GM23248 (cell line): ENCODE data around the gene CEMIP. TPM values are rescaled to one million over a fixed set of nuclear protein-coding genes. Genes with fewer than 3 reads are reported as not detected.

Experiments used
- DNase-seq: peaks from one replicate; pipeline ENCODE4 v3.0.0-alpha.2; 2015
- H2AFZ ChIP-seq: fragments of 200-600 bp; sonication (generic); 2 replicates; pipeline ENCODE4 v1.6.1; 2016; ENCODE audit warnings: antibody characterized with exemption
- H3F3A ChIP-seq: fragments of 200-600 bp; sonication (generic); 2 replicates; pipeline ENCODE4 v1.6.1; 2016; ENCODE audit warnings: mild to moderate bottlenecking, antibody characterized with exemption, mixed run types; ENCODE audit not compliant: insufficient read depth
- H3K27ac ChIP-seq: fragments of 200-600 bp; sonication (generic); 2 replicates; pipeline ENCODE4 v1.5.1; 2016; ENCODE audit warnings: mild to moderate bottlenecking
- H3K27me3 ChIP-seq: fragments of 200-600 bp; sonication (generic); replicated peaks from 2 replicates; pipeline ENCODE4 v1.6.1; 2016; ENCODE audit warnings: mild to moderate bottlenecking; ENCODE audit not compliant: insufficient read depth
- H3K36me3 ChIP-seq: fragments of 200-600 bp; sonication (generic); 2 replicates; pipeline ENCODE4 v1.6.1; 2016; ENCODE audit warnings: low read depth, mild to moderate bottlenecking
- H3K4me1 ChIP-seq: fragments of 200-600 bp; sonication (generic); 2 replicates; pipeline ENCODE4 v1.6.1; 2016; ENCODE audit warnings: mild to moderate bottlenecking; ENCODE audit not compliant: insufficient read depth
- H3K4me2 ChIP-seq: fragments of 200-600 bp; sonication (generic); one replicate; pipeline ENCODE4 v1.6.1; 2016; ENCODE audit warnings: mild to moderate bottlenecking; ENCODE audit not compliant: unreplicated experiment
- H3K4me3 ChIP-seq: fragments of 200-600 bp; sonication (generic); 2 replicates; pipeline ENCODE4 v1.5.1; 2016; ENCODE audit warnings: mild to moderate bottlenecking
- H3K79me2 ChIP-seq: fragments of 200-600 bp; sonication (generic); 2 replicates; pipeline ENCODE4 v1.6.1; 2016; ENCODE audit warnings: mild to moderate bottlenecking; ENCODE audit not compliant: insufficient read depth
- H3K9ac ChIP-seq: fragments of 200-600 bp; sonication (generic); 2 replicates; pipeline ENCODE4 v1.6.1; 2016; ENCODE audit warnings: mild to moderate bottlenecking
- H3K9me2 ChIP-seq: fragments of 200-600 bp; sonication (generic); 2 replicates; pipeline ENCODE4 v1.6.1; 2016; ENCODE audit warnings: mixed run types, mild to moderate bottlenecking, moderate library complexity; ENCODE audit not compliant: insufficient read depth
- H3K9me3 ChIP-seq: fragments of 200-600 bp; sonication (generic); one replicate; pipeline ENCODE4 v1.6.1; 2017; ENCODE audit warnings: low read depth
- H4K20me1 ChIP-seq: fragments of 200-600 bp; sonication (generic); 2 replicates; pipeline ENCODE4 v1.6.0; 2016; ENCODE audit not compliant: insufficient read depth
- EZH2 ChIP-seq: fragments of 200-600 bp; sonication (generic); IDR thresholded peaks from 2 replicates; pipeline ENCODE4 v1.6.1; 2018; ENCODE audit warnings: antibody characterized with exemption, mild to moderate bottlenecking; ENCODE audit not compliant: insufficient read depth, poor library complexity, severe bottlenecking
- EZH2phosphoT487 ChIP-seq: fragments of 200-600 bp; sonication (generic); IDR thresholded peaks from 2 replicates; pipeline ENCODE4 v1.6.1; 2018; ENCODE audit warnings: antibody characterized with exemption, moderate library complexity, mild to moderate bottlenecking, low read depth; ENCODE audit not compliant: insufficient read depth
- WGBS, 2 experiments: methylation state at CpG; one replicate each; pipeline ENCODE4 v1.1.6; 2015 to 2017; ENCODE audit warnings: low lambda C conversion rate in 2 of 2, low coverage in 1 of 2; ENCODE audit errors: missing lambda C conversion rate in 2 of 2; 5-methylcytosine and 5-hydroxymethylcytosine counted together
- in situ Hi-C: fragments of 300-500 bp; cut with MboI; formaldehyde crosslinking; loops from 2 replicates; pipeline ENCODE4 v1.15.0; 2020
- polyA plus RNA-seq: library from polyadenylated mRNA; unstranded; fragments of >200 nt; fragmentation: Nextera tagmentation; extraction: Ambion mirVana; gene quantifications from 2 replicates; pipeline ENCODE4 v1.2.1, GENCODE V29; 2016
- total RNA-seq: library from RNA; depleted of rRNA; stranded (reverse); fragments of >200 nt; shearing (Covaris generic); gene quantifications from 2 replicates; pipeline ENCODE4 v1.2.3, GENCODE V29; 2014

Gene CEMIP
- total and polyA plus RNA-seq, 2 experiments from 2014 or later: 134 to 213 TPM

DNA sequence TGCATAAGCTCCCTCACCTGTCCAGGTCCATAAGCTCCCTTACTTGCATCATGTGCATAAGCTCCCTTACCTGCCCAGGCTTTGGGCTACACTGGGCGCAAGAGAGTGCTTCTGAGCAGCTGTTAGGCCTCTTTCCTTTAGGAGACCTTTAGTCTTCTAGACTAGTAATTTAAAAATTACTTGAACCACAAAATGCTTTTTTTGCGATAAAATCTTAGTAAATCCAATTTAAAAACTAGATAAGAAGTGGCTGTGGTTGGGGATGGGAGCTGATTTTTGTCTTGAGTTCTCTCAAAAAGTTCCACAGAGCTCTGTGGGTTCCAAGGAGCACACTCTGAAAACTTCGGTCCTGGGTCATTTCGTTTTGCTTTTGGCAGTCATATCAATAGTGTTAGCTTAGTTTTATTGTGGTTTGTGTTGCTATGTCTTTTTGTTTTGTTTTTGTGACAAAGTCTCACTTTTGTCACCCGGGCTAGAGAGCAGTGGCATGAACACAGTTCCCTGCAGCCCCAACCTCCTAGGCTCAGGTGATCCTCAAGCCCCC is 6.7 kb downstream of the CEMIP start:
- Histone ChIP-seq H3K4me2 (no peak overlapping the region), H4K20me1 (0 out of 2 replicates have a peak, but pooled peaks cover 15% of the 10 kb centered on the region), H3K9me3 (no peaks in the 10 kb centered on the region), H3K36me3 (peaks cover 30% of the 10 kb centered on the region), H3K79me2 (peaks cover 14% of the 10 kb centered on the region; the same call in 1 of the 2 replicates), H3K27me3 (no peaks in the 10 kb centered on the region), H3K9me2 (no peaks in the 10 kb centered on the region), H3F3A (peaks cover 95% of the 10 kb centered on the region), H3K27ac (0 out of 2 replicates have a peak overlapping the region, but pooled peaks have one; percentile 6), H3K4me3 (no peak overlapping the region), H3K9ac (no peak overlapping the region), H3K4me1 (peaks cover 26% of the 10 kb centered on the region), H2AFZ (no peak overlapping the region)
- no peak for DNase-seq
- no peak for TF ChIP-seq EZH2
- TF ChIP-seq EZH2phosphoT487: no peak
- WGBS, 2 experiments: 88 to 91% methylated on average over 5 of the region's 5 CpGs
- in situ Hi-C loops: no loop called here

- Histone ChIP-seq H2AFZ (no peak overlapping the region), H3K9me2 (no peaks in the 10 kb centered on the region), H3K79me2 (0 out of 2 replicates have a peak, but pooled peaks cover 3% of the 10 kb centered on the region), H3K9me3 (no peaks in the 10 kb centered on the region), H4K20me1 (0 out of 2 replicates have a peak, but pooled peaks cover 5% of the 10 kb centered on the region), H3K4me3 (no peak overlapping the region), H3K27ac (peak overlapping the region; percentile 47), H3K4me2 (no peak overlapping the region), H3K27me3 (no peaks in the 10 kb centered on the region), H3F3A (peaks cover 95% of the 10 kb centered on the region), H3K9ac (no peak overlapping the region), H3K36me3 (peaks cover 29% of the 10 kb centered on the region), H3K4me1 (peaks cover 16% of the 10 kb centered on the region)
- WGBS, 2 experiments: 81 to 83% methylated on average over 3 of the region's 3 CpGs
- in situ Hi-C loops: no loop called here
- TF ChIP-seq EZH2phosphoT487 (no peak), EZH2 (no peak)
- DNase-seq: peak; percentile 31
Observed at GRCh38 chr15:80787316-80787715, 8.1 kb downstream of the CEMIP start.

DNA sequence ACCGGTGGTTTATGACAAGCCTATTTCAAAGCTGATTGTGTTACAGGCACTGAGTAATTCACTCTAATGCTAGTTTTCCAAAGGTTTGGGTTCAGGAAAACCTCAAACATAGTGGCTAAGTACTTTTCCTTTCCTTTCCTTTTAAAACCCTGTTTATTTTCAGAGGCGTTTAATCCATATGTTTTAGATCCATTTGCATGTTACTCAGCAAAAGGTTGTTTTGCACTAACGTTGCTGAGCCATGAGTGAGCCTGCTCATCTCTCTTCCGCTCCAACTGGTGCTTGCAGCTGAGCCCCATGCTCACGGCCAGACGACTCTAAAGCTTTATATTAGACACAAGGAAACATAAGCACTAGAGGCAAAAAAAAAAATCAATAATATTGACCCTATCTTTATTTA is 9.4 kb downstream of the CEMIP start:
- 73 to 76% methylated on average over 6 of the region's 6 CpGs for WGBS, 2 experiments
- Histone ChIP-seq H3K27me3 (no peaks in the 10 kb centered on the region), H3K9me2 (no peaks in the 10 kb centered on the region), H3K4me1 (peaks cover 16% of the 10 kb centered on the region), H3K4me3 (no peak overlapping the region), H4K20me1 (no peaks in the 10 kb centered on the region), H3K4me2 (peak overlapping the region; percentile 16), H3F3A (peaks cover 95% of the 10 kb centered on the region), H3K79me2 (no peaks in the 10 kb centered on the region), H3K36me3 (peaks cover 38% of the 10 kb centered on the region), H2AFZ (no peak overlapping the region), H3K9me3 (no peaks in the 10 kb centered on the region), H3K9ac (no peak overlapping the region), H3K27ac (peak overlapping the region; percentile 32; the same call in 1 of the 2 replicates)
- TF ChIP-seq EZH2phosphoT487 (no peak), EZH2 (no peak)
- DNase-seq: peak; percentile 32
- in situ Hi-C loops: no loop called here

- no peak for TF ChIP-seq EZH2phosphoT487
- no peak for TF ChIP-seq EZH2
- Histone ChIP-seq H4K20me1 (no peaks in the 10 kb centered on the region), H3K79me2 (no peaks in the 10 kb centered on the region), H3K4me3 (no peak overlapping the region), H3K27ac (peak overlapping the region; percentile 32), H3K9me2 (no peaks in the 10 kb centered on the region), H3F3A (peaks cover 95% of the 10 kb centered on the region), H3K9me3 (no peaks in the 10 kb centered on the region), H3K27me3 (no peaks in the 10 kb centered on the region), H3K36me3 (peaks cover 42% of the 10 kb centered on the region), H2AFZ (no peak overlapping the region), H3K4me2 (peak overlapping the region; percentile 16), H3K4me1 (peaks cover 16% of the 10 kb centered on the region), H3K9ac (no peak overlapping the region)
- DNase-seq: peak; percentile 75
- 34 to 49% methylated on average over 5 of the region's 5 CpGs for WGBS, 2 experiments
- in situ Hi-C loops: no loop called here
Observed at GRCh38 chr15:80789296-80789695, 10.1 kb downstream of the CEMIP start.
